ENCODE data around the gene SYVN1. TPM values are rescaled to one million over a fixed set of nuclear protein-coding genes. Genes with fewer than 3 reads are reported as not detected.
"Not testable (repeated sequence)": the region's sequence is repeated elsewhere in the genome, so short reads cannot be mapped to it uniquely, and the experiment has no call there.

SYVN1 gene
- 11.6 and 19.7 TPM in 2 replicates for total RNA-seq

DNA sequence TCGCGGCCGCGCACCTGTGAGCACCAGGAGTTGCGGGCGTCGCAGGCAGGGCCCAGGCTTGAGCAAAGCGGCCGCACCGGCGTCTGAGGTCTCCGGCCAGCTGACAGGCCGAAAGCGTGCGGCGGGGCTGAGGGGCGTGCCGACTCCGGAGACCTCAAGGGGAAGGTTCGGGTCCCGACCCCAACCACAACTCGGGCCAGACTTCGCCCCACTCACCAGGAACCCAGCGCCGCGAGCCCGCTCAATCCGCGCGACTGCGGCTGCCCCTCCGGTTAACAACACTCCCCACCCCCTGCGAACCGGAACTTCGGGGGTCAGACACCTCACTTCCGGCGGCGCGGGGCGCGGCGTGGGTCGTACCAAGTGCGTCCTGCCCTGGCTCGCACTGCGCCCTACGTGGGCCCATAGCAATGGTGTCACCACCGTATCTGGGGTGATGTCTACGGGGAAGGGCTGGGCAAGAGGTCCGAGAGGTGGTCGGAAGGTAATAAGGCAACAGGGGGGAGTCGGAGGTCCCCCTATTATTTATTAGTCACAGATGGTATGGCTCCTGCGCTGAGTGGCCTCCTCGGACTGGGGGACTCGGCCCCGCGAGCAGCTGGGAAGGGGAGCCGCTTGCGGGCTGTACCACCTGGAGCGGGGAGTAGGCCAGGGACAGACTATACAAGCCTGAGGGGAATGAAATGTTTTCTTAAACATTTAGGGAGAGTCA, at the start of gene SYVN1:
Gene SYVN1 (minus strand): TSS at position 280 of the 712 bp plus-strand sequence. CDS start 918 bp downstream, outside the sequence.
- TF ChIP-seq CTCF (IDR thresholded peaks at IDR 0.05; ENCODE audit: insufficient read depth, low read length, severe bottlenecking), result no peak
- DNase-seq (ENCODE audit: low read depth), result peak; percentile 71
- H3K4me3 ChIP-seq (ENCODE audit: low read depth, low read length), result peak within 1 kb of the TSS; percentile 83
- no peak for FAIRE-seq
- no peaks in the 10 kb centered on the region for H3K27me3 ChIP-seq (ENCODE audit: control insufficient read depth, insufficient read depth, low read length)
- H3K36me3 ChIP-seq (ENCODE audit: control insufficient read depth, insufficient read depth, low read length), result peaks cover 30% of the 10 kb centered on the region

GRCh38 chr11:65183201-65183891, 49.0 kb upstream of the SYVN1 start:
- Histone ChIP-seq H3K27me3 (ENCODE audit: control insufficient read depth, insufficient read depth, low read length) (no peaks in the 10 kb centered on the region), H3K36me3 (ENCODE audit: control insufficient read depth, insufficient read depth, low read length) (peaks cover 36% of the 10 kb centered on the region), H3K4me3 (ENCODE audit: low read depth, low read length) (peak overlapping the region; percentile 88)
- no peak for TF ChIP-seq CTCF (IDR thresholded peaks at IDR 0.05; ENCODE audit: insufficient read depth, low read length, severe bottlenecking)
- peak; percentile 79 for DNase-seq (ENCODE audit: low read depth)
- FAIRE-seq, result peak; percentile 23

DNA sequence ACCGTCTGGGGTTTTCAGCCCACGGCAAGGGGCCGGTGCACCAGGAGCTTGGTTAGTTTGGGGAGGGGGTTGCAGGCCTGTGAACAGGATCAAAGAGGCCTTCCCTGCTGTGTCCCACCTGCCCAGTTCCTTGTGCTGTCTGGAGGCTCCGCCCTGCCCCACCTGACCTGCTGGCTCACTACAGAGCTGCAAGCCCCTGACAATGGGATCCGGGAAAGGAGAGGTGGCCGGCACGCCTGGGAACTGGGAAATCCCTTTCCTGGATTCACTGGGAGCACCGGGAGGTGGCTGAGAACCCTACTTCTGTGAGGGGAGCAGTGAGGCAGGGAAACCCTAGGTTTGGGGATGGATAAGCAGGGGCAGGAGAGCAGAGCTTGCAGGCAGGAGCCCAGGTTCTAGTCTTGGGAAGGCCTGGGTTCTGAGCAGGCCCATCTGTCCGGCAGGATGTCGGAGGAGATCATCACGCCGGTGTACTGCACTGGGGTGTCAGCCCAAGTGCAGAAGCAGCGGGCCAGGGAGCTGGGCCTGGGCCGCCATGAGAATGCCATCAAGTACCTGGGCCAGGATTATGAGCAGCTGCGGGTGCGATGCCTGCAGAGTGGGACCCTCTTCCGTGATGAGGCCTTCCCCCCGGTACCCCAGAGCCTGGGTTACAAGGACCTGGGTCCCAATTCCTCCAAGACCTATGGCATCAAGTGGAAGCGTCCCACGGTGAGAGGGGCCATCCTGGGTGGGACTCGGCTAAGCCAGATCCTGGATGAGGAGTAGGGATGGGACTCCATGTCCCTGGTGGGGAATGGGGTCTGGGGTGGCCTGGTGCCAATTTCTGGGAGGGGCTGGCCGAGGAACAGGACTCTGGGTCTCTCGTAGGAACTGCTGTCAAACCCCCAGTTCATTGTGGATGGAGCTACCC, 48.2 kb upstream of the SYVN1 start:
- no peak for TF ChIP-seq CTCF (IDR thresholded peaks at IDR 0.05; ENCODE audit: insufficient read depth, low read length, severe bottlenecking)
- FAIRE-seq (no peak), DNase-seq (ENCODE audit: low read depth) (peak; percentile 52)
- peak overlapping the region; percentile 88 for H3K4me3 ChIP-seq (ENCODE audit: low read depth, low read length)
- H3K36me3 ChIP-seq (ENCODE audit: control insufficient read depth, insufficient read depth, low read length), result peaks cover 30% of the 10 kb centered on the region
- no peaks in the 10 kb centered on the region for H3K27me3 ChIP-seq (ENCODE audit: control insufficient read depth, insufficient read depth, low read length)

DNA sequence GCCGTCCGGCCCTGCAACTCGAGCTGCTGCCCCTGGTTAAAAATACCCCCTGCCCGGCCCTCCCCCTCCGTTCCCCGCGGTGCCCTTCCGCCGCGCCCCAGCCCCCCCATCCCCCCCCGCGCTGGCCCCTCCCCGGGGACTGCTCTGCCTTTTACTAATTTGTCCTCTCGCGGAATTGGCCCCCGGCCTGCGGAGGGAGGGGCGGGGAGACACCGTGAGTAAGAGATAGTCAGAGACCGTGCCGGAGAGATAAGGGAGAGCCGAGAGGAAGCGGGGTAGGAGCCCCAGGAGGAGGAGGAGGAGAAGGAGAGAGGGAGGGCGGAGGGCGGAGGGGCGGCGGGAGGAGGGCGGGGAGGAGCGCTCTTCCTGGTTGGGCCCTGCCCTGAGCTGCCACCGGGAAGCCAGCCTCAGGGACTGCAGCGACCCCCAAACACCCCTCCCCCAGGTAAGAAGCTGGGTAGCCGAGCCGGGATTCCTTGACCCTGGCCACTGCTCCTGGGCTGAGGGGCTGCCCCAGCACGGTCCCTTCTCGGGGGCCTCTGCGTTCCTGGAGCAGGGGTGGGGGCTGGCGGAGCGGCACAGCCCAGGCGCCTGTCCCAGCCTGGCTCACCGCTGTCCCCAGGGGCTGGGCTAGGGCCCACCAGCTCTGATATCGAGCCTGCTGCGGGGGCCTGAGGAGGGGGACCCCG, 47.4 kb upstream of the SYVN1 start, which contains the start of gene CAPN1:
Gene CAPN1 (plus strand): TSS at position 360 of the 689 bp plus-strand sequence. CDS start 774 bp downstream, outside the sequence.
- TF ChIP-seq CTCF (IDR thresholded peaks at IDR 0.05; ENCODE audit: insufficient read depth, low read length, severe bottlenecking), result no peak
- FAIRE-seq (no peak), DNase-seq (ENCODE audit: low read depth) (peak; percentile 89)
- H3K27me3 ChIP-seq (ENCODE audit: control insufficient read depth, insufficient read depth, low read length), result no peaks in the 10 kb centered on the region
- H3K4me3 ChIP-seq (ENCODE audit: low read depth, low read length), result peak within 1 kb of the TSS; percentile 88
- peaks cover 23% of the 10 kb centered on the region for H3K36me3 ChIP-seq (ENCODE audit: control insufficient read depth, insufficient read depth, low read length)

GRCh38 chr11:65180877-65181568, 46.7 kb upstream of the SYVN1 start:
- peaks cover 16% of the 10 kb centered on the region for H3K36me3 ChIP-seq (ENCODE audit: control insufficient read depth, insufficient read depth, low read length)
- no peaks in the 10 kb centered on the region for H3K27me3 ChIP-seq (ENCODE audit: control insufficient read depth, insufficient read depth, low read length)
- DNase-seq (ENCODE audit: low read depth) (peak; percentile 30), FAIRE-seq (no peak)
- H3K4me3 ChIP-seq (ENCODE audit: low read depth, low read length), result peak overlapping the region; percentile 88
- TF ChIP-seq CTCF (IDR thresholded peaks at IDR 0.05; ENCODE audit: insufficient read depth, low read length, severe bottlenecking), result peak; percentile 48

DNA sequence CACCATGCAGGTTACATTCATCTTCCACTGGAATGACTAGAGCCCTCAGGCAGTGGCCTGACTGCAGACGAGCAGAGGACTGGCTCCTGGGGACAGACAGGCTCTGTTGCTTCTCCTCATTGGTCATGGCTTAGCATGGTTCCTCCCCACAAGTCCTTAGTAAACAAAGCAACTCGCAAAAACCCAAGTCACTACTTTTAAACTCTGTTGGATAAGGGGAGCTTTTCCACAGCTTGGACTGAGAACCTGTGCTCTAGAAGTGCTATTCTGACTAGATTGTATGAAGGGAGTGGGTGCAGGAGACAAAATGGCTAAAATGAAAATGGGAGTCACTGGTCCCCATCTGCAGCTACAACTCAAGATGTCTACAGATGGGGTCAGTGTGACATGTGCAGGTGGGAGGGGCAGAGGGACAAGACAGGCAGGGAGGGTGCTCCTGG, 40.3 kb upstream of the SYVN1 start:
- DNase-seq (ENCODE audit: low read depth); FAIRE-seq; H3K4me3 ChIP-seq (ENCODE audit: low read depth, low read length): not testable (repeated sequence)

More for the DNA sequence above, 40.3 kb upstream of the SYVN1 start:
- H3K36me3 ChIP-seq (ENCODE audit: control insufficient read depth, insufficient read depth, low read length); H3K27me3 ChIP-seq (ENCODE audit: control insufficient read depth, insufficient read depth, low read length): not testable (repeated sequence)
